SK-N-SH (cell line): ENCODE data around the gene UBE2S. TPM values are rescaled to one million over a fixed set of nuclear protein-coding genes. Genes with fewer than 3 reads are reported as not detected.

ENCODE experiments used
- CTCF ChIA-PET: fragments of 300-600, 350-600 bp; formaldehyde crosslinking; extraction: SDS; loops from one replicate; lab custom pipeline; 2021; lab: Yijun Ruan, JAX
- POLR2A ChIA-PET: fragments of 350-600 bp; sonication (Branson Sonifier 250); formaldehyde crosslinking; extraction: SDS; loops from one replicate; lab custom pipeline; 2020; ENCODE audit warnings: antibody characterized with exemption, inconsistent platforms; lab: Yijun Ruan, JAX
- DNase-seq: peaks from one replicate; pipeline ENCODE4 v3.0.0; 2012
- H2AFZ ChIP-seq: fragments of 200-600 bp; sonication (generic); 2 replicates; pipeline ENCODE4 v1.8.1; 2016; ENCODE audit warnings: antibody characterized with exemption, mild to moderate bottlenecking, low read depth
- H3F3A ChIP-seq: fragments of 200-600 bp; sonication (generic); replicated peaks from 2 replicates; pipeline ENCODE3; 2016; ENCODE audit warnings: antibody characterized with exemption, mild to moderate bottlenecking; ENCODE audit not compliant: insufficient read depth
- H3K27ac ChIP-seq, 2 experiments: fragments of 200-500 bp in 1 of 2; fragments of 200-600 bp in 1 of 2; sonication (Bioruptor generic) in 1 of 2; sonication (generic), shearing (Covaris generic) in 1 of 2; 2 replicates each; pipeline versions ENCODE4 v1.5.1 to v1.6.1; 2014 to 2016; ENCODE audit warnings: low read depth in 2 of 2, inconsistent platforms in 1 of 2, low read length in 1 of 2, mild to moderate bottlenecking in 1 of 2, mixed read lengths in 1 of 2
- H3K27me3 ChIP-seq: fragments of 200-600 bp; sonication (generic), shearing (Covaris generic); 2 replicates; pipeline ENCODE4 v1.6.1; 2016; ENCODE audit warnings: mixed run types; ENCODE audit not compliant: insufficient read depth
- H3K36me3 ChIP-seq, 2 experiments: fragments of 200-500 bp in 1 of 2; fragments of 200-600 bp in 1 of 2; sonication (Bioruptor generic) in 1 of 2; sonication (generic) in 1 of 2; replicated peaks in 1 of 2; 2 replicates each; pipeline versions ENCODE3 to v1.5.1; 2014 to 2016; ENCODE audit warnings: low read length in 1 of 2, mild to moderate bottlenecking in 1 of 2; ENCODE audit not compliant: insufficient read depth in 2 of 2, control insufficient read depth in 1 of 2
- H3K4me1 ChIP-seq, 2 experiments: fragments of 200-500 bp in 1 of 2; fragments of 200-600 bp in 1 of 2; sonication (Bioruptor generic) in 1 of 2; sonication (generic), shearing (Covaris generic) in 1 of 2; 2 replicates each; pipeline versions ENCODE4 v1.5.1 to v1.6.1; 2014 to 2016; ENCODE audit warnings: low read depth in 1 of 2, low read length in 1 of 2, mixed run types in 1 of 2; ENCODE audit not compliant: insufficient read depth in 2 of 2, control insufficient read depth in 1 of 2
- H3K4me2 ChIP-seq: fragments of 200-600 bp; sonication (generic), shearing (Covaris generic); 2 replicates; pipeline ENCODE4 v1.6.1; 2017; ENCODE audit warnings: mixed run types
- H3K4me3 ChIP-seq, 2 experiments: fragments of 200-500 bp in 1 of 2; fragments of 200-600 bp in 1 of 2; sonication (Bioruptor generic) in 1 of 2; sonication (generic), shearing (Covaris generic) in 1 of 2; 2 replicates each; pipeline versions ENCODE4 v1.5.1 to v1.8.1; 2014 to 2016; ENCODE audit warnings: low read depth in 2 of 2, inconsistent platforms in 1 of 2, low read length in 1 of 2, mild to moderate bottlenecking in 1 of 2, mixed read lengths in 1 of 2, moderate library complexity in 1 of 2
- H3K79me2 ChIP-seq: fragments of 200-600 bp; sonication (generic); 2 replicates; pipeline ENCODE4 v1.8.1; 2017; ENCODE audit warnings: mild to moderate bottlenecking; ENCODE audit not compliant: insufficient read depth
- H3K9ac ChIP-seq: fragments of 200-600 bp; sonication (generic); 2 replicates; pipeline ENCODE4 v1.6.1; 2017; ENCODE audit warnings: mixed run types
- H3K9me2 ChIP-seq: fragments of 200-600 bp; sonication (generic); 2 replicates; pipeline ENCODE4 v1.6.1; 2017; ENCODE audit warnings: mixed run types
- H3K9me3 ChIP-seq: fragments of 200-600 bp; sonication (generic); 2 replicates; pipeline ENCODE4 v1.6.1; 2017; ENCODE audit warnings: mixed run types, mild to moderate bottlenecking, moderate library complexity
- H4K20me1 ChIP-seq: fragments of 200-600 bp; sonication (generic); 2 replicates; pipeline ENCODE4 v1.6.1; 2017; ENCODE audit warnings: mild to moderate bottlenecking, mixed run types; ENCODE audit not compliant: insufficient read depth
- CHD2 ChIP-seq: fragments of 150-350 bp; IDR thresholded peaks from 2 replicates; pipeline ENCODE4 v1.6.1; 2018; ENCODE audit warnings: low read length; ENCODE audit not compliant: partially characterized antibody
- EZH2phosphoT487 ChIP-seq: fragments of 200-600 bp; sonication (generic); IDR thresholded peaks from 2 replicates; pipeline ENCODE4 v1.6.1; 2017; ENCODE audit warnings: low read depth, mixed run types, mild to moderate bottlenecking, antibody characterized with exemption, moderate library complexity, borderline replicate concordance
- FOSL2 ChIP-seq: IDR thresholded peaks from 2 replicates; pipeline ENCODE4 v1.4.0; 2012; ENCODE audit warnings: low read depth, mild to moderate bottlenecking, moderate library complexity, borderline replicate concordance
- FOXM1 ChIP-seq: IDR thresholded peaks from 2 replicates; pipeline ENCODE4 v1.4.0; 2012; ENCODE audit warnings: low read depth, mild to moderate bottlenecking
- GATA2 ChIP-seq: sonication (generic); formaldehyde crosslinking; IDR thresholded peaks from 2 replicates; pipeline ENCODE4 v1.5.0; 2020; ENCODE audit warnings: mild to moderate bottlenecking, missing genetic modification reagents
- JUND ChIP-seq: IDR thresholded peaks from 2 replicates; pipeline ENCODE4 v1.4.0; 2012
- MXI1 ChIP-seq: IDR thresholded peaks from 2 replicates; pipeline ENCODE4 v1.6.1; 2012; ENCODE audit warnings: mild to moderate bottlenecking, low read depth, low read length, improper control_type of control experiment
- PBX3 ChIP-seq: IDR thresholded peaks from 2 replicates; pipeline ENCODE4; 2012
- POLR2AphosphoS5 ChIP-seq: IDR thresholded peaks from 2 replicates; pipeline ENCODE4 v1.6.1; 2012; ENCODE audit warnings: low read depth, low read length
- RCOR1 ChIP-seq: fragments of 150-350 bp; IDR thresholded peaks from 2 replicates; pipeline ENCODE4 v1.6.1; 2017; ENCODE audit warnings: antibody characterized with exemption, low read length
- SIN3A ChIP-seq: IDR thresholded peaks from 2 replicates; pipeline ENCODE4 v1.6.1; 2012; ENCODE audit warnings: low read depth, mild to moderate bottlenecking, low read length, moderate library complexity, borderline replicate concordance
- TAF1 ChIP-seq: IDR thresholded peaks from 2 replicates; pipeline ENCODE4 v1.6.1; 2012; ENCODE audit warnings: low read depth, mild to moderate bottlenecking, low read length, moderate library complexity, borderline replicate concordance
- TEAD4 ChIP-seq: IDR thresholded peaks from 2 replicates; pipeline ENCODE4 v1.4.0; 2012; ENCODE audit warnings: mild to moderate bottlenecking, borderline replicate concordance; ENCODE audit not compliant: insufficient read depth
- USF2 ChIP-seq: fragments of 150-350 bp; IDR thresholded peaks from 2 replicates; pipeline ENCODE4 v1.6.1; 2017; ENCODE audit warnings: antibody characterized with exemption, low read length, low read depth, borderline replicate concordance
- WGBS: methylation state at CpG from one replicate; pipeline ENCODE4 v1.1.6; 2017; ENCODE audit warnings: low lambda C conversion rate; 5-methylcytosine and 5-hydroxymethylcytosine counted together
- polyA plus RNA-seq, 3 experiments: library from polyadenylated mRNA; depleted of rRNA; stranded (reverse); fragments of >200 nt; gene quantifications; 2 replicates each; pipeline ENCODE4 v1.2.3, GENCODE V29; 2012
- TF ChIP-seq, protein P1 (sequence below): IDR thresholded peaks from 2 replicates; pipeline ENCODE4 v1.4.0; 2012; ENCODE audit warnings: low read depth
- TF ChIP-seq, protein P2 (sequence below): fragments of 200-600 bp; sonication (generic); IDR thresholded peaks from 2 replicates; pipeline ENCODE4 v1.6.1; 2017; ENCODE audit warnings: antibody characterized with exemption, mild to moderate bottlenecking, moderate library complexity
- TF ChIP-seq, protein P3 (sequence below): IDR thresholded peaks from 2 replicates; pipeline ENCODE4 v1.4.0; 2012; ENCODE audit warnings: low read depth, borderline replicate concordance

Gene UBE2S
- polyA plus RNA-seq, 1 of the 3 experiments (the other 2 are of a cell fraction), result 133 TPM

DNA sequence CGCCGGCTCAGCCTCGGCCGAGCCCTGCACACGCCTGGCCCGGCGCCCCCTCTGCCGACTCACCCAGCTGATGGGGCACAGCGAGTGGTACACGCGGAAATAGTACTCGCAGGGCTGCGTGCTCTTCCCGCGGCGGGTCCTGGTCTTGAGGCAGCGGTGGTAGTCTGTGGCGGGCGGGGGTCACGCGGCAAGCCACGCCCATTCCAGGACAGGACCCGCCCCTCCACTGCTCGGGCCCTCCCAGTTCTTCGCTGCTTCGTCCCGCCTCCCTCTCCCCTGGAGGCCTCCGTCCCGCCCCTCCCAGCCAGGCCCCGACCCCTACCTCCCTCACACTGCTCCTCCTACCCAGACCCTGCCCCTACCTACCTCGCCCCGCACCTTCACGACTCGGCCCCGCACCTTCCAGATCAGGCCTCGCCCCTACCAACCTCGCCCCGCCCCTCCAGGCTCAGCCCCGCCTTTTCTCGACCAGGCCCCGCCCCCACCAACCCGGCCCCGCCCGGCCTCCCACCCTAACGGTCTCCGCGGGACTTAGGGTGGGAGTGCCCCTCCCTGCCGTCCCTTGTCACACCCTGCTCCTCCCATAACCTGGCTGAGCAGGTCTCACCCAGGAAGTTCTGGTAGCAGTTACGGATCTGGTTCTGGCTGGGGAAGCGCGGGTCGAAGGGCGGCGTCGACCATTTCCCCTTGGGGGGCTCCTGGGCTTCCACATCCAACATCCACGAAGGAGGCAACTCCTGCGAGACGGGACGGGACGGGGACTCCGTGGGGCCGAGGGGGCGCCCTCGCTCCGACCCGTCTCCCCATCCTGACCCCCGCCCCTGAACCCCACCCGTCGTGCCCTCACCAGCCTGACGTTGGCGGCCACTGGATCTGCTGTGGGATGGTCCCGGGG, 53.5 kb downstream of the UBE2S start:
- H3K79me2 ChIP-seq, result no peaks in the 10 kb centered on the region
- CTCF ChIA-PET, result interaction anchor here (1.0 to 2.5 kb wide), 3 partner anchors 10 to 52 kb away, joined by 3 to 9 read pairs (median 8); no protein-coding TSS in a partner anchor
- TF ChIP-seq GATA2 (CRISPR knock-in tag) (no peak), MXI1 (0 out of 2 replicates have a peak, but pooled peaks have one; percentile 24)
- TF ChIP-seq, protein P1, sequence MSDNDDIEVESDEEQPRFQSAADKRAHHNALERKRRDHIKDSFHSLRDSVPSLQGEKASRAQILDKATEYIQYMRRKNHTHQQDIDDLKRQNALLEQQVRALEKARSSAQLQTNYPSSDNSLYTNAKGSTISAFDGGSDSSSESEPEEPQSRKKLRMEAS, result peak; percentile 19; the same call in 1 of the 2 replicates
- TF ChIP-seq, all 33 proteins: peak for 2
- Histone ChIP-seq H4K20me1 (no peaks in the 10 kb centered on the region), H3F3A (peaks cover 10% of the 10 kb centered on the region), H3K4me1 (peaks cover 0 to 17% of the 10 kb centered on the region in 2 experiments; a peak in 1 of 4 replicates), H3K4me3 (peak overlapping the region; percentile 49 to 59), H2AFZ (no peak overlapping the region; the same call in 1 of the 2 replicates), H3K9me2 (no peaks in the 10 kb centered on the region), H3K27ac (no peak overlapping the region), H3K4me2 (peak overlapping the region; percentile 95), H3K9ac (no peak overlapping the region), H3K9me3 (no peaks in the 10 kb centered on the region), H3K36me3 (no peaks in the 10 kb centered on the region), H3K27me3 (peaks cover 38% of the 10 kb centered on the region)
- 2% methylated on average over 49 of the region's 72 CpGs for WGBS
- DNase-seq, result peak; percentile 97
- POLR2A ChIA-PET, result interaction anchor here (1.6 to 1.7 kb wide), 2 partner anchors 15 to 30 kb away, joined by 5 to 7 read pairs; partner anchors contain the start of genes KMT5C and TMEM238

DNA sequence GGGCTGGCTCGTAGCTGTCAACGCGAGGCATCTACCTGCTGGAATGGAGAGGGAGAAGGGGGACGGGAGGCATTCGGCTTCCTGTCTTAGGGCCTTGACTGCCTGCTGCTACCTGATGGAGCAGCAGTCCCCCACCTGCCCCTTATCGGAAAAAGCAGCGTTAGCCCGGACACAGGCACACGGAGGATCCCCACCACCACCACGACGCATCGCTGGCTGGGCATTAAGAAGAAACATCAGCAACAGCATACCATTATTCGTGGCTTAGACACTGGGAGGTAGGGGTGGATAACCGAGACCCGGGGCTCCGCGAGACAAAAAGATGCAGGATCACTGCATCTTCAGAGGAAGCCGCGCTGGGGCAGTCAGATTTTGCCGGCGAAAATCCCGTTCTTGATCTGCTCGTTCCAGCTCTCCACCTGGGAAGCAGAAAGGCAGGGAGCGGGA, 54.2 kb downstream of the UBE2S start:
- peak overlapping the region; percentile 49 to 59 for H3K4me3 ChIP-seq
- peaks cover 38% of the 10 kb centered on the region for H3K27me3 ChIP-seq
- no peak for DNase-seq
- no peak overlapping the region; the same call in 1 of the 2 replicates for H2AFZ ChIP-seq
- no peaks in the 10 kb centered on the region for H3K9me3 ChIP-seq
- peaks cover 12% of the 10 kb centered on the region for H3F3A ChIP-seq
- POLR2A ChIA-PET, result interaction anchor here (1.6 to 1.7 kb wide), 2 partner anchors 14 to 31 kb away, joined by 5 to 7 read pairs; partner anchors contain the start of genes KMT5C and TMEM238
- peaks cover 0 to 17% of the 10 kb centered on the region in 2 experiments; a peak in 1 of 4 replicates for H3K4me1 ChIP-seq
- no peak overlapping the region for H3K27ac ChIP-seq
- CTCF ChIA-PET, result interaction anchor here (1.0 to 2.5 kb wide), 3 partner anchors 9 to 52 kb away, joined by 3 to 9 read pairs (median 6); partner anchors contain the start of gene KMT5C
- H3K79me2 ChIP-seq, result no peaks in the 10 kb centered on the region
- no peak overlapping the region for H3K9ac ChIP-seq
- peak overlapping the region; percentile 95 for H3K4me2 ChIP-seq
- no peaks in the 10 kb centered on the region for H4K20me1 ChIP-seq
- no peaks in the 10 kb centered on the region for H3K36me3 ChIP-seq
- H3K9me2 ChIP-seq, result no peaks in the 10 kb centered on the region
- WGBS, result 11% methylated on average over 13 of the region's 24 CpGs
- TF ChIP-seq, protein P2, sequence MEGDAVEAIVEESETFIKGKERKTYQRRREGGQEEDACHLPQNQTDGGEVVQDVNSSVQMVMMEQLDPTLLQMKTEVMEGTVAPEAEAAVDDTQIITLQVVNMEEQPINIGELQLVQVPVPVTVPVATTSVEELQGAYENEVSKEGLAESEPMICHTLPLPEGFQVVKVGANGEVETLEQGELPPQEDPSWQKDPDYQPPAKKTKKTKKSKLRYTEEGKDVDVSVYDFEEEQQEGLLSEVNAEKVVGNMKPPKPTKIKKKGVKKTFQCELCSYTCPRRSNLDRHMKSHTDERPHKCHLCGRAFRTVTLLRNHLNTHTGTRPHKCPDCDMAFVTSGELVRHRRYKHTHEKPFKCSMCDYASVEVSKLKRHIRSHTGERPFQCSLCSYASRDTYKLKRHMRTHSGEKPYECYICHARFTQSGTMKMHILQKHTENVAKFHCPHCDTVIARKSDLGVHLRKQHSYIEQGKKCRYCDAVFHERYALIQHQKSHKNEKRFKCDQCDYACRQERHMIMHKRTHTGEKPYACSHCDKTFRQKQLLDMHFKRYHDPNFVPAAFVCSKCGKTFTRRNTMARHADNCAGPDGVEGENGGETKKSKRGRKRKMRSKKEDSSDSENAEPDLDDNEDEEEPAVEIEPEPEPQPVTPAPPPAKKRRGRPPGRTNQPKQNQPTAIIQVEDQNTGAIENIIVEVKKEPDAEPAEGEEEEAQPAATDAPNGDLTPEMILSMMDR, result no peak
- TF ChIP-seq CHD2 (no peak), SIN3A (no peak), JUND (no peak), RCOR1 (no peak), EZH2phosphoT487 (no peak), FOSL2 (no peak), POLR2AphosphoS5 (no peak), FOXM1 (no peak), TAF1 (no peak), USF2 (no peak), TEAD4 (no peak), PBX3 (no peak)
- TF ChIP-seq, protein P1, result no peak
- TF ChIP-seq, protein P3, sequence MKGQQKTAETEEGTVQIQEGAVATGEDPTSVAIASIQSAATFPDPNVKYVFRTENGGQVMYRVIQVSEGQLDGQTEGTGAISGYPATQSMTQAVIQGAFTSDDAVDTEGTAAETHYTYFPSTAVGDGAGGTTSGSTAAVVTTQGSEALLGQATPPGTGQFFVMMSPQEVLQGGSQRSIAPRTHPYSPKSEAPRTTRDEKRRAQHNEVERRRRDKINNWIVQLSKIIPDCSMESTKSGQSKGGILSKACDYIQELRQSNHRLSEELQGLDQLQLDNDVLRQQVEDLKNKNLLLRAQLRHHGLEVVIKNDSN, result no peak
